ENCODE results near the gene ZDHHC11B. TPM values are rescaled to one million over a fixed set of nuclear protein-coding genes. Genes with fewer than 3 reads are reported as not detected.

Gene ZDHHC11B
- total RNA-seq, 1 experiment from 2014 or later = 1.4 TPM

- H3K23me2 ChIP-seq (ENCODE audit: insufficient read length, low read depth, low read length, poor library complexity, severe bottlenecking) = no peaks in the 10 kb centered on the region
- no peak overlapping the region for H2BK20ac ChIP-seq (ENCODE audit: low read depth, low read length, poor library complexity, severe bottlenecking)
- H3K14ac ChIP-seq (ENCODE audit: insufficient read depth, low read length) = no peak overlapping the region
- DNase-seq = no peak
- no peak overlapping the region for H2AK5ac ChIP-seq (ENCODE audit: insufficient read length, low read length)
- no peak overlapping the region for H3K4me2 ChIP-seq (ENCODE audit: insufficient read depth, insufficient read length, low read length)
- no peak overlapping the region for H4K91ac ChIP-seq (ENCODE audit: insufficient read length, low read depth, low read length)
- no peak overlapping the region for H3K56ac ChIP-seq (ENCODE audit: insufficient read length, low read depth, low read length)
- Mint-ChIP-seq H3K4me3 (no peak overlapping the region), H3K27ac (no peak overlapping the region), H3K27me3 (ENCODE audit: low read depth) (no peaks in the 10 kb centered on the region), H3K9me3 (no peaks in the 10 kb centered on the region), H3K4me1 (no peaks in the 10 kb centered on the region), H3K36me3 (ENCODE audit: insufficient read depth in 1 of 3, low read depth in 3 of 3) (peaks cover 15 to 54% (median 33%) of the 10 kb centered on the region in 3 experiments)
- H3K27me3 ChIP-seq (ENCODE audit: insufficient read depth, low read length) = no peaks in the 10 kb centered on the region
- no peak overlapping the region for H4K8ac ChIP-seq (replicated peaks; ENCODE audit: insufficient read length, low read depth, low read length)
- TF ChIP-seq CTCF (conservative IDR thresholded peaks at IDR 0.05) = no peak
- H3T11ph ChIP-seq (ENCODE audit: low read length) = no peak overlapping the region
- no peak overlapping the region for H2BK5ac ChIP-seq (ENCODE audit: insufficient read length, low read length)
- WGBS (ENCODE audit: extremely low coverage, insufficient read length, low lambda C conversion rate) = no CpG with 5 or more reads among the region's 3 CpGs
- no peaks in the 10 kb centered on the region for H3K79me2 ChIP-seq (ENCODE audit: insufficient read depth, low read length)
- H3K18ac ChIP-seq (ENCODE audit: insufficient read length, low read depth, low read length) = no peak overlapping the region
- no peak overlapping the region for H2BK15ac ChIP-seq (ENCODE audit: low read depth, low read length)
- no peaks in the 10 kb centered on the region for H3K79me1 ChIP-seq (ENCODE audit: insufficient read depth, low read depth, low read length, poor library complexity, severe bottlenecking)
- no peak overlapping the region for H3K9ac ChIP-seq (ENCODE audit: extremely low read depth, insufficient read length, low read length)
- no peak overlapping the region for H3K23ac ChIP-seq (ENCODE audit: insufficient read length, low read depth, low read length)
- no peak overlapping the region for H2BK120ac ChIP-seq (ENCODE audit: low read depth, low read length, poor library complexity, severe bottlenecking)
- no peak overlapping the region for H2BK12ac ChIP-seq (ENCODE audit: insufficient read length, low read depth, low read length)
- H3K9me3 ChIP-seq (ENCODE audit: control insufficient read depth, low read depth, low read length) = no peaks in the 10 kb centered on the region
- no peak overlapping the region for H2AFZ ChIP-seq (ENCODE audit: low read length)
- H3K27ac ChIP-seq (ENCODE audit: insufficient read length, low read depth, low read length) = no peak overlapping the region
- H4K20me1 ChIP-seq (ENCODE audit: control insufficient read depth, insufficient read depth, insufficient read length) = no peaks in the 10 kb centered on the region
- no peak overlapping the region for H3K4ac ChIP-seq (ENCODE audit: low read depth, low read length)
- no peaks in the 10 kb centered on the region for H3K4me1 ChIP-seq (ENCODE audit: insufficient read depth, low read length)
- H4K5ac ChIP-seq (ENCODE audit: insufficient read length, low read depth, low read length) = no peak overlapping the region
Measured at GRCh38 chr5:819078-819477, 34.5 kb upstream of the ZDHHC11B start.
